Hepatocyte (in vitro differentiated cells): Measurements from ENCODE around the gene TUBGCP2. TPM values are rescaled to one million over a fixed set of nuclear protein-coding genes. Genes with fewer than 3 reads are reported as not detected.

Source experiments
- DNase-seq: peaks from one replicate; pipeline ENCODE4 v3.0.0-alpha.2; 2016; ENCODE audit warnings: low spot score
- H2AFZ ChIP-seq: fragments of 200-600 bp; sonication (generic); 2 replicates; pipeline ENCODE4 v1.6.0; 2016; ENCODE audit warnings: antibody characterized with exemption, mild to moderate bottlenecking
- H3K27ac ChIP-seq: fragments of 200-600 bp; sonication (generic); 2 replicates; pipeline ENCODE4 v1.5.1; 2016; ENCODE audit warnings: mild to moderate bottlenecking
- H3K27me3 ChIP-seq: fragments of 200-600 bp; sonication (generic); 2 replicates; pipeline ENCODE4 v1.6.1; 2016
- H3K36me3 ChIP-seq: fragments of 200-600 bp; sonication (generic); replicated peaks from 2 replicates; pipeline ENCODE4 v1.5.1; 2016; ENCODE audit warnings: low read depth; ENCODE audit not compliant: insufficient read depth
- H3K4me1 ChIP-seq: fragments of 200-600 bp; sonication (generic); 2 replicates; pipeline ENCODE4 v1.5.1; 2016; ENCODE audit warnings: mild to moderate bottlenecking, moderate library complexity; ENCODE audit not compliant: insufficient read depth
- H3K4me2 ChIP-seq: fragments of 200-600 bp; sonication (generic); 2 replicates; pipeline ENCODE4 v1.6.0; 2016
- H3K4me3 ChIP-seq: fragments of 200-600 bp; sonication (generic); 2 replicates; pipeline ENCODE4 v1.5.1; 2016; ENCODE audit warnings: mild to moderate bottlenecking
- H3K79me2 ChIP-seq: fragments of 200-600 bp; sonication (generic); 2 replicates; pipeline ENCODE4 v1.6.0; 2017; ENCODE audit warnings: mild to moderate bottlenecking
- H3K9me2 ChIP-seq: fragments of 200-600 bp; sonication (generic); replicated peaks from 2 replicates; pipeline ENCODE4 v1.6.0; 2017; ENCODE audit warnings: mild to moderate bottlenecking; ENCODE audit not compliant: insufficient read depth
- H3K9me3 ChIP-seq: fragments of 200-600 bp; sonication (generic); 2 replicates; pipeline ENCODE4 v1.5.1; 2016; ENCODE audit warnings: low read depth, mild to moderate bottlenecking
- H4K20me1 ChIP-seq: fragments of 200-600 bp; sonication (generic); 2 replicates; pipeline ENCODE4 v1.6.0; 2016; ENCODE audit warnings: mild to moderate bottlenecking; ENCODE audit not compliant: insufficient read depth, poor library complexity, severe bottlenecking
- EZH2 ChIP-seq: fragments of 200-600 bp; sonication (generic); IDR thresholded peaks from 2 replicates; pipeline ENCODE4 v1.6.1; 2016; ENCODE audit warnings: antibody characterized with exemption, mild to moderate bottlenecking, borderline replicate concordance
- EZH2phosphoT487 ChIP-seq: fragments of 200-600 bp; sonication (generic); IDR thresholded peaks from one replicate; pipeline ENCODE4 v1.6.1; 2018; ENCODE audit warnings: antibody characterized with exemption, mild to moderate bottlenecking, low read depth, moderate library complexity; ENCODE audit not compliant: unreplicated experiment, severe bottlenecking
- WGBS: methylation state at CpG from one replicate; pipeline ENCODE4 v1.1.6; 2016; ENCODE audit warnings: low lambda C conversion rate; ENCODE audit errors: missing lambda C conversion rate; 5-methylcytosine and 5-hydroxymethylcytosine counted together
- polyA plus RNA-seq: library from polyadenylated mRNA; unstranded; fragments of >200 nt; fragmentation: Nextera tagmentation; extraction: Ambion mirVana; gene quantifications from 2 replicates; pipeline ENCODE4 v1.2.1, GENCODE V29; 2016
- total RNA-seq: library from RNA; depleted of rRNA; stranded (reverse); fragments of >200 nt; gene quantifications from 2 replicates; pipeline ENCODE4 v1.2.3, GENCODE V29; 2014
- TF ChIP-seq, protein P1 (sequence below): fragments of 200-600 bp; sonication (generic); IDR thresholded peaks from 2 replicates; pipeline ENCODE4 v1.5.1; 2016; ENCODE audit warnings: antibody characterized with exemption, mild to moderate bottlenecking; ENCODE audit not compliant: poor library complexity

The TUBGCP2 gene
- total and polyA plus RNA-seq, 2 experiments from 2014 or later, result 44.8 to 51.5 TPM

DNA sequence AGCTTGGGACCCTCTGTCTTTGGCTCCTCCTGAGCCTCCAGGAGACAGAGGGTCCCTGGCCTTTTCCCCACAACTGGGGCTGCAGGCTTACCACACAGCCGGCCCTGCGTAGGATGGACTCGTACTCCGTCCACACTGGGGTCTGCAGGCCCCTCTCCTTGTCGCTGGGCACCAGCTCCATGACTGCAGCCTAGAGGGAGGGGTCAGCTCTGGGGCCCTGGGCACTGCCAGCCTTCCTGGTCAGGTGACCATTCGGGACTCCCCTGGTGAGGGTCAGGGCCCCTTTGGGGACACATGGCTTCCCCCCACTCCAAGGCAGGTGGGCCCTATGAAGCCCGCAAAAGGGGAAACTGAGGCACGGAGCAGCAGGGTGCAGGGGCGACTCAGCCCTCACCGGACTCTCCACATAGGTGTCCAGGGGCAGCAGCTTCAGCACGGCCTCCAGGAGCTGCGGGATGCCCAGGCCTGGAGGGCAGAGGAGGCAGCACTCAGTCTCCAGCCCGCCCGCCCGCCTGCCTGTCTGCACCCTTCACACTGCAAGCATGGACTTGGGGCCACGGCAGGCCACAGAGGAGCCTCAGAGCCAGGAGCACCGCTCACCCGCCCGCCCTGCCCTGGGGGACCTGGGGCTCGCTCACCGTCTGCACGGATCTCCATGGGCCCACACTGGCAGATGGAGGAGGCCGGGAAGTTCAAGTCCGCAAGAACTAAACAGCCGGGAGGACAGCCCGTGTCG lies 48.0 kb upstream of the TUBGCP2 start:
- H3K4me2 ChIP-seq, result peak overlapping the region; percentile 95
- no peaks in the 10 kb centered on the region for H4K20me1 ChIP-seq
- peak overlapping the region; percentile 71 for H3K27ac ChIP-seq
- H3K9me2 ChIP-seq, result no peaks in the 10 kb centered on the region
- no peaks in the 10 kb centered on the region for H3K27me3 ChIP-seq
- peaks cover 21% of the 10 kb centered on the region for H3K4me1 ChIP-seq
- TF ChIP-seq, protein P1, sequence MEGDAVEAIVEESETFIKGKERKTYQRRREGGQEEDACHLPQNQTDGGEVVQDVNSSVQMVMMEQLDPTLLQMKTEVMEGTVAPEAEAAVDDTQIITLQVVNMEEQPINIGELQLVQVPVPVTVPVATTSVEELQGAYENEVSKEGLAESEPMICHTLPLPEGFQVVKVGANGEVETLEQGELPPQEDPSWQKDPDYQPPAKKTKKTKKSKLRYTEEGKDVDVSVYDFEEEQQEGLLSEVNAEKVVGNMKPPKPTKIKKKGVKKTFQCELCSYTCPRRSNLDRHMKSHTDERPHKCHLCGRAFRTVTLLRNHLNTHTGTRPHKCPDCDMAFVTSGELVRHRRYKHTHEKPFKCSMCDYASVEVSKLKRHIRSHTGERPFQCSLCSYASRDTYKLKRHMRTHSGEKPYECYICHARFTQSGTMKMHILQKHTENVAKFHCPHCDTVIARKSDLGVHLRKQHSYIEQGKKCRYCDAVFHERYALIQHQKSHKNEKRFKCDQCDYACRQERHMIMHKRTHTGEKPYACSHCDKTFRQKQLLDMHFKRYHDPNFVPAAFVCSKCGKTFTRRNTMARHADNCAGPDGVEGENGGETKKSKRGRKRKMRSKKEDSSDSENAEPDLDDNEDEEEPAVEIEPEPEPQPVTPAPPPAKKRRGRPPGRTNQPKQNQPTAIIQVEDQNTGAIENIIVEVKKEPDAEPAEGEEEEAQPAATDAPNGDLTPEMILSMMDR, result no peak
- TF ChIP-seq EZH2 (no peak), EZH2phosphoT487 (no peak)
- no peaks in the 10 kb centered on the region for H3K79me2 ChIP-seq
- no peaks in the 10 kb centered on the region for H3K36me3 ChIP-seq
- WGBS, result 48% methylated on average over 27 of the region's 27 CpGs
- DNase-seq, result no peak
- no peaks in the 10 kb centered on the region for H3K9me3 ChIP-seq
- peak overlapping the region; percentile 98 for H2AFZ ChIP-seq
- peak overlapping the region; percentile 39 for H3K4me3 ChIP-seq

DNA sequence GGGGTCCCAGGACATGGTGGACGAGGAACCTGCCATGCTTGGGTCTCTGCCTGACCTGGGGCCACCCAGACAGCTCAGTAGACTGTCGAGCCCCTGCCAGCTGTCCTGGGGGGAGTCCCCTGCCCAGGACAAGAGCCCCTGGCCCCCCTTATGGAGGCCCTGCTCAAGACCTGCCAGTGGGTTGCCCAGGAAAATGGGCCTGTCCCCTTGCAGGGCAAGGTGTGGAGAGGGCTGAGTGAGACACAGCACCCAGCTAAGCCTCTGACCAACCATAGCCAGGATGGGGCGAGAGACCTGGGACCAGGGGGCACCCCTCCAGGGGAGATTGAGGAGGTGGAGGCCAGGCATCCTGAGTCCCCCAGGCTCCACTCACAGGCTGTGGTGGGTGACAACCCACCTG lies 47.3 kb upstream of the TUBGCP2 start:
- Histone ChIP-seq H3K4me3 (no peak overlapping the region), H3K27me3 (no peaks in the 10 kb centered on the region), H2AFZ (no peak overlapping the region), H3K4me1 (peaks cover 21% of the 10 kb centered on the region), H4K20me1 (no peaks in the 10 kb centered on the region), H3K79me2 (no peaks in the 10 kb centered on the region), H3K36me3 (no peaks in the 10 kb centered on the region), H3K4me2 (no peak overlapping the region), H3K9me3 (no peaks in the 10 kb centered on the region), H3K27ac (no peak overlapping the region), H3K9me2 (no peaks in the 10 kb centered on the region)
- TF ChIP-seq, protein P1, result no peak
- TF ChIP-seq EZH2phosphoT487 (no peak), EZH2 (no peak)
- 100% methylated on average over 3 of the region's 3 CpGs for WGBS
- no peak for DNase-seq

DNA sequence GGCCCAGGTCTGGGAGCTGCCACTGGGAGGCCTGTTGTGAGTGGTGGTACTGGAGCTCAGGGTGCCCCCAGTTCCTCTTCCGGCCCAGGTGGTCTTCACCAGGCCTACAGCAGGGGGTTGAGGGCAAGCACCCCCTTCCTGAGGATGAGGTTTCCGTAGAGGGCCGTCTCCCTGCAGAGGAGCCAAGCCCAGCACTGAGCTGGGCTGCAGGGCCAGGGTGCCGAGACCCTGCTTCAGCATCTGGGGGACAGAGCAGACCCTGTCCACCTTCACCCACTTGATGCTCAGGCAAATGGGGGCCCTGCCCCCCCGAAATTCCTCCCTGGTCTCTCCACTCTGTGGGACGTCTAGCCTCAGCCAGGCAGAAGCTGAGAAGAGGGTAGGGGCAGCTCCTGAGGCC lies 46.6 kb upstream of the TUBGCP2 start:
- Histone ChIP-seq H4K20me1 (no peaks in the 10 kb centered on the region), H3K9me3 (no peaks in the 10 kb centered on the region), H3K27ac (no peak overlapping the region), H3K36me3 (no peaks in the 10 kb centered on the region), H3K79me2 (no peaks in the 10 kb centered on the region), H2AFZ (no peak overlapping the region), H3K4me1 (peaks cover 17% of the 10 kb centered on the region), H3K9me2 (no peaks in the 10 kb centered on the region), H3K4me2 (no peak overlapping the region), H3K27me3 (no peaks in the 10 kb centered on the region), H3K4me3 (no peak overlapping the region)
- no peak for DNase-seq
- WGBS, result 100% methylated on average over 6 of the region's 6 CpGs
- TF ChIP-seq EZH2 (no peak), EZH2phosphoT487 (no peak)
- TF ChIP-seq, protein P1, result no peak
